NCI-H2081 (cell line): Measurements from ENCODE around the gene EXOC6B.

ENCODE experiments used
- DNase-seq, 2 experiments: peaks; one replicate each; lab custom pipeline; 2025; lab: John Stamatoyannopoulos, UW

The EXOC6B gene

GRCh38 chr2:72828840-72829507, 3.1 kb upstream of the EXOC6B start:
- no peak for DNase-seq

DNA sequence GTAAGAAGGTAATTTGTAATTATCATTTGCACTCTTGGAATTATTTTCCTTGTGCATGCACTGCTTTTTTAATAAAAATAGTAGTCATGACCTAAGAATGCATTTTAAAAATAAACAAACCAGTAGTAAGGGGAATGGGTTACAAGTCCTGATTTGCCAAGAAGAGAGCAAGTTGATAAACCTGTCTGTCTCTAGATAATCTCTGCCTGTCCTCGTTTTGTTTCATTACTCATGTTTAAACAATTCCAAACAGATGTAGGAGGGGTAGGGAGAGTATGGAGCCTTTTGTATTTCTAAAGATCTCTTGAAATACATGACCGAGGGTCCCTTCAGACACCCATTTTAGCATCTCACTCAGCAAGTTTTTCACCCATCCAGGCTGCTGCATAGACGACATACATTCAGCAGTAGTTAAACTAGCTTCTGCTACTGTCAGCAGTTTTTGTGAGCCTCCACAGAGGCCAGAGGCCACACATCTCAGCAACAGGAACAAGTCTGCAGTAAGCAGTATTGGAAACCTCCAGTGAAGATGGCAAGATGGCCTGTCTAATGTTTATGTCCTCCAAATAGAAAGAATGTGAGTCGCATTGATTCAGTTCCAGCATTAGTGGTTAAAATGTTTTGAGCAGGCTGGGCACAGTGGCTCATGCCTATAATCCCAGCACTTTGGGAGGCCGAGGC, 2.3 kb upstream of the EXOC6B start:
- no peak for DNase-seq

GRCh38 chr2:72827487-72827886, 1.7 kb upstream of the EXOC6B start:
- no peak for DNase-seq

DNA sequence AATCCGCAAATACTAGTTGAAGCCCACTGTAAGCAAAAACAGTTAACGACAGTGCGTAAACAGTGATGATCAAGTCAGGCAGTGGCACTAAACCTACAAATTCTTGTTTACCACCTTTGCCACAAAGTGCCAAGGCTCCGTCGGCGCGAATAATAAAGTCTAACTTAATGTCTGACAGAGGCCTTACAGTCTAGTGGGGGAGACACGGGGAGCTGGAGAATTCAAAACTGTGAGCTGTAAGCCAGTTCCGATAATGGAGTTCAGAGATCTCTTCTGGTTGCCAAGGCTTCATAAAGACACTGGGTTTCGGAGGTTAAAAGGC, 284 bp upstream of the EXOC6B start:
- DNase-seq = no peak

DNA sequence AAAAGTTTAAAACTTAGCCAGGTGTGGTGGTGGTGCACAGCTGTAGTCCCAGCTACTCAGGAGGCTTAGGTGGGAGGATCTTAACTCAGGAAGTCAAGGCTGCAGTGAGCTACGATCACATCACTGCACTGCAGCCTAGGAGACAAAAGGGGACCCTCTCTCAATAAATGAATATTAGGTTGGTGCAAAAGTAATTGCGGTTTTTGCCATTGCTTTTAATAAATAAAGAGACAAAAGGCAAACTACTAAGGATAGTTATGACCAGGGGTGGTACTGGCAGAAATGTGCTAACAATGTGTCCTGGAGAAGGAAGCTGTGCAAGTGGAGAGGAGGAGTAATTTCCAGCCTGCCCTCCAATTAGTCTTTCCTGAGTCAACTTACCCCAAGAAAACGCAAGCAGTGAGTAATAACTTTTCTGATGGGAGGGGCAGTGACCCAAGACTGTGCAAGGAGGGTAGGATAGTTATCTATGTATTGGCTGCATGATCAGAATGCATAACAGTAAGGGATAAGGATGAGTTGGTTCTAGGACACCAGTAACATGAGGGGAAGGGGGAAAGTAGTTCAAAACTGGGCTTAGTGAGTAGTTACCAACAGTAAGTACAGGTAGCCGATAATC, 1.5 kb downstream of the EXOC6B start:
- no peak for DNase-seq

DNA sequence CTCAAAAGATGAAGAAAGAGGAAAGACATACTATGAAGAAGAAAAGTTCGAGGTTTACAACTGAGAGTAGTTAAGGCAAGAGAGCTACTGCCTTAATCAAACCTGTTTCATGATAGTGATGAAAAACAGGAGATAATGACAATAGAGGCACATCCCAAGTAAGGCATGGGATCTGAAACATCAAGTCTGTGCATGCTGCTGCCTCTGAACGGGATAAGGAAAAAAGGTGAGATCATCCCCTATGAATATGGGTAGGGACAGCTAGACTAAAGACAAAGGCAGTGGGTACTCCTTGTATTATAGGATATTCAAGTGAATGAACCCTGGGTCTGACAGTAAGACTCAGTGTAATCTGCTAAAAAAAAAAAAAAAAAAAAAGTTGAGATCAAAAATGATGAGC, 3.0 kb downstream of the EXOC6B start:
- no peak for DNase-seq

GRCh38 chr2:72821983-72822382, 3.9 kb downstream of the EXOC6B start:
- no peak for DNase-seq

DNA sequence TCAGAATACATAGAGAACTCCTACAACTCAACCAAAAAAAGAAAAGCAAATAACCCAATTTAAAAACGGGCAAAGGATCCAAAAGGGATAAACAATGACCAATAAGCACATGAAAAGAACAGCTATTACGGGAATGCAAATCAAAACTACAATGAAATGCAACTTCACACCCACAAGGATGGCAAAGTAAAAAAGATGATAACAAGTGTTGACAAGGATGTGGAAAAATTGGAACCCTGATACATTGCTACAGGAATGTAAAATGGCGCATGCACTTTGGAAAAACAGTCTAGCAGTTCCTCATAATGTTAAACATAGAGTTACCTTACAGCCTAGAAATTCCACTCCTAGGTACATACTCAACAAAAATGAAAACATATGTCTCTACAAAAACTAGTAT, 4.7 kb downstream of the EXOC6B start:
- no peak for DNase-seq

GRCh38 chr2:72819501-72819900, 6.3 kb downstream of the EXOC6B start:
- DNase-seq = no peak

DNA sequence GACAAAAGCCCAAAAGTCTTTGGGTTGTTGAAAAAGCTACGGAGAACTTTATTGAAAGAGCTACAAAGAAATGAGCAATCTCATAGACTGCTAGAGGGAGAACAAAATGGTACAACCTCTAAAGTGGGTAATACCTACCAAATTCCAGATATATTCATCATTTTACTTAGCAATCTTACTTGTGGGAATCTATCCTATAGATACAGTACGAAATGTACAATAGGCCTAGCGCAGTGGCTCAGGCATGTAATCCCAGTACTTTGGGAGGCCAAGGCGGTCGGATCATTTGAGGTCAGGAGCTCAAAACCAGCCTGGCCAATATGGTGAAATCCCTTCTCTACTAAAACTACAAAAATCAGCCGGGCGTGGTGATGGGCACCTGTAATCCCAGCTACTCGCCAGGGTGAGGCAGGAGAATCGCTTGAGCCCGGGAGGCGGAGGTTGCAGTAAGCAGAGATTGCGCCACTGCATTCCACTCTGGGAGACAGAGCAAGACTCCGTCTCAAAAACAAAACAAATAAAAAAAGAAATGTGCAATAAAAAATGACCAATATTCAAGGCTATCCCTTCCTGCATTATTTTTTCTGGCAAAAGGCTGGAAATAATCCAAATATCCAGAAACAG, 10.1 kb downstream of the EXOC6B start:
- no peak for DNase-seq

- DNase-seq = no peak
These were observed 12.0 kb downstream of the EXOC6B start for GRCh38 chr2:72813841-72814240.

GRCh38 chr2:72810165-72810564, 15.7 kb downstream of the EXOC6B start:
- DNase-seq = no peak

DNA sequence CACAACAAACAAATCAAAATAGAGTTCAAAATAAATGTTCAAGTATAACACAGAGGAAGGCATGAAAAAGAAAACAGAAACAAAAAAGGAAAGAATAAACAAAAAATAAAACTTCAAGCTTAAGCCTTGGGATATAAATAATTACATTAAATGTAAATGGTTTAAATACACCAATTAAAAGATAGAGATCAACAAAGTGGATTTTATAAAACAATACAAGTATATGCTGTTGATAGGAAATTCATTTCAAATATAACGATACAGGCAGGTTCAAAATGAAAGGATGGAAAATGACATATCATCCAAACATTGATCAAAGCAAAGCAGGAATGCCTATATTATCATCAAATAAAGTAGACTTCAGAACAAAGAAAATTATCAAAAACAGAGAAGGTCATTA, 16.7 kb downstream of the EXOC6B start:
- DNase-seq = no peak

- DNase-seq = no peak
These were observed 19.4 kb downstream of the EXOC6B start for GRCh38 chr2:72806280-72806945.

DNA sequence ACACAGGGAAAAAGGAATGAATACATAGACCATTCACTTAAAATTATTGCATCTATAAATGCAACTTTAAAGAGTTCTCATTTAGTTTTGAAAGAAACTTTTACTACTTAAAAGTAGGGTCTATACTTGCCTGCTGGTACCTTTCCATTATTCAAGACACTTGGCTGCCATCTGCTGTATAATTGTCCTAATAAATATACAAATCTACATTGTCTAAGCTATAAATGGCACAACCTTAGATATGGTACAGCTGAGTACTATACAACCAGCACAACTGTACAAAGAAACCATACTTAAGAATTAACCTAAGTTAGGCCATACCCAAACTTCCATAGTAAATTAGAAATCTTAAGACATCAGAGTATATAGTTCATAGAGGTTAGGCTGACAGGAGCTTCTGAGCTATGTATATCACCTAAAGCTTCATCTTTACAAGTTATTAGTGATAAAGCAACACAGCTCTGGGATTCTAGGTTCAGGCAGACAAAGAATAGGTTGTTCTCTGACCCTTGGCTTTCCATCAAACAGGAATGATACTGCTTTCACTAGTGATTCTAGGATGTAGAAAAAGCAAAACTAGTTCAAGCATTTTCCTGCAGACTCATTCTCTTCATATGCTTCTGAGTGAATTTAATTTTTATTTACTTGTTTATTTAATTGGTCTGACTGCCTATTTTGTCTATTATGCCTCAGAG, 22.1 kb downstream of the EXOC6B start:
- DNase-seq = no peak

GRCh38 chr2:72803151-72803550, 22.7 kb downstream of the EXOC6B start:
- DNase-seq = no peak

DNA sequence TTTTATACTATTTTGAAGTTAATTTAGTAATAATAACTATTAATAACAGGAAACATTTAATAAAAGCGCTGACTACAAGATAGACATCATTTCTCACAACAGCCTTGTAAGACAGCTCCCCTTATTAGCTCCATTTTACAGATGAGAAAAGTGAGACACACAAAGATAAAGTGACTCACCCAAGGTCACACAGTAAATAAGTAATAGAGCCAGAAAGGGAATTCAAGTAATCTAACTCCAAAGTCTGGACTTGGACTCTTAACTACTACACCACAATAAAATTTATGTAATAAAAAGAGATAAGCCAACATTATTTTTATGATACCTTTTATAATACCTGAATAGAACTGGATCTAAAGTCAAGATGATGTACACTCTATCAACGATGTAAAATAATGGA, 25.3 kb downstream of the EXOC6B start:
- DNase-seq = no peak

DNA sequence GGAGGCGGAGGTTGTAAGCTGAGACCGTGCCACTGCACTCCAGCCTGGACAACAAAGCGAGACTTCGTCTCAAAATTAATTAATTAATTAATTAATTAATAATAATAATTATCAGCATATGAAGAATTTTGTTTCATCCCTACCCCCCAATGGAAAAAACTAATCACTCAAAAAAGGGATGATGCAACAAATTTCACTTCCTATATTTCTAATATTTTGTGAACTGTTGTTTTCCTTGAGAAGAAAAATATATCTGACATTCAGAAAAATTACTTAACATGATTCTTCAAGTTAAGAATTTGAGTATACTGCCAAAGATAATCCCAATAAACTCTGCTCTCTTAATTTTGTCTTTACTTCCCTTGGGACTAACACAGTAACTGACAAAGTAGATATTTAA, 28.1 kb downstream of the EXOC6B start:
- no peak for DNase-seq

DNA sequence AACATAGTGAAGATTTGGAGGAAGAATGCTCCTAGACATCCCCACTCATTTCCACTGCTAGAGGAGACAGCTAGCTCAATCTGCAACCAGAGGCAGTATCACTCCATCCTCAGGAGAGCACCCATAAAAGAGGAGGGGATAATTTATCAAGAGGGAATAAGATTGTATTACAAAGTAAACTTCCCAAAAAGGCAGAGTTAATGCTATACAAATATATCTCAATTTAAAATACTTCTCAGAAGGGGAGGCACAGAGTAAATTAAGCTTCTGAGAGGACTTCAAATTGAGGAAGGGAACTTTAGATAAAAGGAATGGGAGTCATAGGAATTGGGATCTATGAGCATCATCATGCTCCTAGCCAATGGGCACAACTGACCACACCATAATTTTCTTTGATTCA, 29.1 kb downstream of the EXOC6B start:
- no peak for DNase-seq

GRCh38 chr2:72794572-72794971, 31.3 kb downstream of the EXOC6B start:
- no peak for DNase-seq

DNA sequence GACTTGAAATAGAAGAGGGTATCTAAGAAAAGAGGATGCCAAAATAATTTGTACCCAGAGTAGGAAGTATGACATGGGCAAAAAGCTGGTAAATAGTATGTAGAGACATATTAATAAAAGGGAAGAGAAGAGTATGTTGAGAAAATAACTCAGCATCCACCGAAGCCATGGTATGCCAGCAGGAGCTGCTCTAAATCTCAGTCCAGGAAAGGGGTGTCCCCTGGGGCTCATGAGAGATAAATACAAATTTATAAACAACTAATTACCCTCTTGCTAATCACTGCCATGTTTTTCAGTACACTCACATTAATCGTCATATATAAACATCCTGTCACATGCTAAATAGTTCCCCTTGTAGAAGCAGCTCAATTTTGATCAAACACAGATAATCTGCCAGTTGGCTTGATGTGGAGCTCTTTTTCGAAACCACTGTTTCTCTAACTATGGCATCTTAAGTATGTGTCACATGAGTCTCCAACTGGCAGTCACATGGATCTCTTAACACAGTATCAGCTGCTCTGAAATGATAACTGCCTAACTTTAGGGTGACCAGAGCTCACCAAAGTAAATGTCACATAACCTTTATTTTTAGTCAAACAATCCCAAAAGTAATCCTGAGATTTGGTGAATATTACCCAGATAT, 31.9 kb downstream of the EXOC6B start:
- DNase-seq = no peak

GRCh38 chr2:72789241-72789640, 36.6 kb downstream of the EXOC6B start:
- DNase-seq = no peak
